GM12878 (cell line): Measurements from ENCODE around the gene RIN2. TPM values are rescaled to one million over a fixed set of nuclear protein-coding genes. Genes with fewer than 3 reads are reported as not detected.

Experiments
- ATAC-seq: fragments of 200-7000 bp; cut with Tn5 transposase; 3 replicates; pipeline ENCODE4 v1.9.1; 2020; ENCODE audit warnings: mild to moderate bottlenecking, moderate library complexity
- BruUV-seq: library from RNA; stranded (reverse); fragments of 400-500 nt; replicated peaks from 2 replicates; lab custom pipeline; 2021; lab: Mats Ljungman, UMichigan
- CTCF ChIA-PET: fragments of 300-600 bp; sonication (Branson Sonifier 250); formaldehyde crosslinking; extraction: SDS; loops from one replicate; lab custom pipeline; 2021; ENCODE audit warnings: inconsistent platforms; lab: Yijun Ruan, JAX
- POLR2A ChIA-PET: fragments of 350-600 bp; formaldehyde crosslinking; extraction: SDS; loops from one replicate; lab custom pipeline; 2021; ENCODE audit warnings: inconsistent platforms; lab: Charles Lee
- RAD21 ChIA-PET: fragments of 300-600 bp; sonication (Branson Sonifier 250); formaldehyde crosslinking; loops from one replicate; lab custom pipeline; 2023; ENCODE audit warnings: antibody characterized with exemption; ENCODE audit not compliant: unreplicated experiment; lab: Charles Lee
- SMC1A ChIA-PET: fragments of 300-600 bp; sonication (Branson Sonifier 250); formaldehyde crosslinking; loops from one replicate; lab custom pipeline; 2023; ENCODE audit not compliant: unreplicated experiment, uncharacterized antibody; lab: Charles Lee
- DNase-seq: peaks from one replicate; pipeline ENCODE4 v3.0.0-alpha.2; 2011; ENCODE audit warnings: low read depth, low spot score
- FAIRE-seq: peaks from 3 replicates; lab custom pipeline; 2011; peaks lifted over from hg19 to GRCh38; lab: Jason Lieb, UNC
- H2AFZ ChIP-seq: 2 replicates; pipeline ENCODE4 v1.6.0; 2011; ENCODE audit warnings: low read depth, low read length, control low read depth; ENCODE audit not compliant: control insufficient read depth
- H3K27ac ChIP-seq: 2 replicates; pipeline ENCODE4 v1.5.1; 2011; ENCODE audit warnings: control low read depth; ENCODE audit not compliant: control insufficient read depth, insufficient read depth
- H3K27me3 ChIP-seq, 2 experiments: replicated peaks in 1 of 2; 2 replicates each; pipeline versions ENCODE4 v1.6.0 to v1.6.1; 2011; ENCODE audit warnings: low read length in 1 of 2; ENCODE audit not compliant: control insufficient read depth in 2 of 2, insufficient read depth in 2 of 2
- H3K36me3 ChIP-seq, 2 experiments: 2 replicates each; pipeline ENCODE4 v1.5.1; 2011; ENCODE audit warnings: low read length in 1 of 2; ENCODE audit not compliant: control insufficient read depth in 2 of 2, insufficient read depth in 2 of 2
- H3K4me1 ChIP-seq: 2 replicates; pipeline ENCODE4 v1.6.1; 2011; ENCODE audit warnings: mild to moderate bottlenecking, low read length, moderate library complexity, mixed read lengths; ENCODE audit not compliant: control insufficient read depth, insufficient read depth
- H3K4me2 ChIP-seq: 2 replicates; pipeline ENCODE4 v1.6.0; 2011; ENCODE audit warnings: control low read depth; ENCODE audit not compliant: control insufficient read depth, insufficient read depth
- H3K4me3 ChIP-seq: fragments of 200-600 bp; sonication (generic); 2 replicates; pipeline ENCODE4 v1.5.1; 2016
- H3K79me2 ChIP-seq: 2 replicates; pipeline ENCODE4 v1.6.0; 2011; ENCODE audit warnings: low read length; ENCODE audit not compliant: control insufficient read depth, insufficient read depth
- H3K9ac ChIP-seq: 2 replicates; pipeline ENCODE4 v1.8.0; 2011; ENCODE audit warnings: low read length, control low read depth, mixed read lengths; ENCODE audit not compliant: control insufficient read depth, insufficient read depth
- H3K9me3 ChIP-seq: replicated peaks from 3 replicates; pipeline ENCODE4 v1.5.1; 2011; ENCODE audit warnings: mild to moderate bottlenecking, low read length; ENCODE audit not compliant: control insufficient read depth, insufficient read depth
- H4K20me1 ChIP-seq: 2 replicates; pipeline ENCODE4 v1.6.0; 2011; ENCODE audit not compliant: control insufficient read depth, insufficient read depth
- CEBPB ChIP-seq, 2 experiments: fragments of 150-350 bp in 1 of 2; IDR thresholded peaks; 2 replicates each; pipeline ENCODE4 v1.6.1; 2012 to 2014; ENCODE audit warnings: low read depth in 2 of 2, low read length in 2 of 2, borderline replicate concordance in 1 of 2, inconsistent platforms in 1 of 2
- CREB1 ChIP-seq: IDR thresholded peaks from 2 replicates; pipeline ENCODE4 v1.6.1; 2012; ENCODE audit warnings: low read depth, mild to moderate bottlenecking, inconsistent platforms
- ESRRA ChIP-seq: IDR thresholded peaks from 2 replicates; pipeline ENCODE4 v1.6.1; 2012; ENCODE audit warnings: mild to moderate bottlenecking, low read length, improper control_type of control experiment
- MXI1 ChIP-seq: fragments of 150-350 bp; IDR thresholded peaks from 2 replicates; pipeline ENCODE4 v1.6.1; 2011; ENCODE audit warnings: low read depth, mild to moderate bottlenecking, inconsistent platforms, low read length, improper control_type of control experiment
- MYC ChIP-seq: IDR thresholded peaks from 2 replicates; pipeline ENCODE4 v1.6.1; 2011; ENCODE audit warnings: mild to moderate bottlenecking, low read length, moderate library complexity, inconsistent platforms; ENCODE audit not compliant: insufficient read depth, insufficient replicate concordance, insufficient read length, severe bottlenecking
- NR2C1 ChIP-seq: fragments of 450-650 bp; IDR thresholded peaks from 2 replicates; pipeline ENCODE4 v1.6.1; 2017; ENCODE audit warnings: antibody characterized with exemption, mild to moderate bottlenecking, moderate library complexity
- NR2C2 ChIP-seq: IDR thresholded peaks from 2 replicates; pipeline ENCODE4 v1.6.1; 2011; ENCODE audit warnings: borderline replicate concordance, low read depth; ENCODE audit not compliant: control insufficient read depth, insufficient read length
- PAX8 ChIP-seq: fragments of 450-650 bp; IDR thresholded peaks from 2 replicates; pipeline ENCODE4 v1.6.1; 2017; ENCODE audit warnings: mild to moderate bottlenecking, moderate library complexity
- RAD21 ChIP-seq: IDR thresholded peaks from 2 replicates; pipeline ENCODE4 v1.6.1; 2011; ENCODE audit warnings: mild to moderate bottlenecking, low read depth, low read length, moderate library complexity; ENCODE audit not compliant: insufficient read depth
- SMC3 ChIP-seq: IDR thresholded peaks from 2 replicates; pipeline ENCODE4 v1.6.1; 2011; ENCODE audit warnings: low read length, improper control_type of control experiment, borderline replicate concordance
- SP1 ChIP-seq: IDR thresholded peaks from one replicate; pipeline ENCODE4 v1.6.1; 2011; ENCODE audit warnings: low read depth, low read length
- SREBF1 ChIP-seq: IDR thresholded peaks from 2 replicates; pipeline ENCODE4 v1.6.1; 2012; ENCODE audit warnings: mild to moderate bottlenecking, low read length
- WGBS: methylation state at CpG from one replicate; pipeline ENCODE4 v1.1.6; 2016; ENCODE audit warnings: low lambda C conversion rate; ENCODE audit not compliant: insufficient replicate concordance, insufficient coverage; ENCODE audit errors: missing lambda C conversion rate; 5-methylcytosine and 5-hydroxymethylcytosine counted together
- in situ Hi-C: fragments of 300-500 bp; cut with MboI; formaldehyde crosslinking; loops from 9 replicates; pipeline ENCODE4 v1.14.3; 2018; ENCODE audit warnings: mixed read lengths
- intact Hi-C: fragments of 100-400 bp; cut with micrococcal nuclease; formaldehyde crosslinking; loops from one replicate; pipeline ENCODE4 v1.14.2; 2022; ENCODE audit not compliant: unreplicated experiment
- polyA plus RNA-seq, 11 experiments: library from polyadenylated mRNA; depleted of rRNA in 4 of 11; unstranded in 6 of 11; stranded (reverse) in 5 of 11; fragments of >200 nt; fragmentation: Nextera tagmentation in 4 of 11; fragmentation: Illumina TruSeq in 1 of 11; extraction: Ambion mirVana in 4 of 11; extraction: Trizol in 1 of 11; gene quantifications; 1 replicate in 1 of 11; 2 replicates in 10 of 11; pipeline versions ENCODE4 v1.2.1 to v1.2.3, GENCODE V29; 2011 to 2016; ENCODE audit warnings: inconsistent platforms in 2 of 11, missing spikeins in 2 of 11, low read depth in 1 of 11
- total RNA-seq, 4 experiments: library from RNA; depleted of rRNA in 3 of 4; stranded (reverse); fragments of >200 nt in 3 of 4; fragmentation: Illumina TruSeq in 1 of 4; extraction: Trizol in 1 of 4; gene quantifications; 2 replicates each; pipeline versions ENCODE4 v1.2.1 to v1.2.3, GENCODE V29; 2013 to 2021
- TF ChIP-seq, protein P1 (sequence below): fragments of 450-650 bp; IDR thresholded peaks from 2 replicates; pipeline ENCODE4 v1.6.1; 2016; ENCODE audit warnings: mild to moderate bottlenecking
- TF ChIP-seq, protein P2 (sequence below): fragments of 450-650 bp; IDR thresholded peaks from 2 replicates; pipeline ENCODE4 v1.6.1; 2017; ENCODE audit warnings: borderline replicate concordance
- TF ChIP-seq, protein P3 (sequence below): IDR thresholded peaks from 2 replicates; pipeline ENCODE4 v1.6.1; 2012; ENCODE audit warnings: low read depth, low read length, improper control_type of control experiment
- TF ChIP-seq, protein P4 (sequence below): fragments of 450-650 bp; IDR thresholded peaks from 2 replicates; pipeline ENCODE4 v1.6.1; 2017; ENCODE audit warnings: mild to moderate bottlenecking, low read depth, inconsistent platforms; ENCODE audit not compliant: poor library complexity, severe bottlenecking

The RIN2 gene
- total and polyA plus RNA-seq, 10 of the 15 experiments (the other 5 are each of a cell fraction or from before 2014, with no cell fraction given), result 0.68 to 8.5 (median 4.5) TPM

DNA sequence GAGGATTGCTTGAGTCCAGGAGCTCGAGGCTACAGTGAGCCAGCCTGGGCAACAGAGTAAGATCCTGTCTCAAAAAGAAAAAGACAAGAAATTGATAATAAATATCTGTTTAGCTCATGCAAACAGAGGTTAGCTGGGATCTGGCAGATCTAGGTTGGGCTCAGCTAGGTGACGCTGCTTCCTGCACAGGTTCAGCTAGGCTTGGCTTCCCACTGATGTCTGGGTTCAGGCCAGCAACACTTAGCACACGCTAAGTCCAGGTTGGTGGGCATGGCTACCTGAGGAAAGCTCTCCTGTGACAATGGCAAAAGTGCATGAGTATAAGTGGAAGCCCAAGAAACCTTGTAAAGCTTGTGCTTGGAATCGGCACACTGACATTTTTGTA is 48.7 kb downstream of the RIN2 start:
- no peak overlapping the region for H3K4me3 ChIP-seq
- no peaks in the 10 kb centered on the region for H3K79me2 ChIP-seq
- intact Hi-C loops, result no loop called here
- RAD21 ChIA-PET, result interaction anchor here (1.4 kb wide), 1 partner anchor 8 kb away, joined by 7 read pairs; no protein-coding TSS in a partner anchor
- DNase-seq, result no peak
- CTCF ChIA-PET, result interaction anchor here (0.8 to 2.1 kb wide), 6 partner anchors 9 to 187 kb away, joined by 3 to 8 read pairs (median 4); no protein-coding TSS in a partner anchor
- no peaks in the 10 kb centered on the region for H3K4me1 ChIP-seq
- no peak for ATAC-seq
- no peak overlapping the region for H3K27ac ChIP-seq
- H3K9ac ChIP-seq, result no peak overlapping the region
- no peaks in the 10 kb centered on the region for H3K27me3 ChIP-seq
- BruUV-seq, result no TSS peak
- FAIRE-seq, result no peak
- H4K20me1 ChIP-seq, result no peaks in the 10 kb centered on the region
- no peak overlapping the region for H2AFZ ChIP-seq
- in situ Hi-C loops, result no loop called here
- POLR2A ChIA-PET, result no interaction called here
- H3K4me2 ChIP-seq, result no peak overlapping the region
- SMC1A ChIA-PET, result interaction anchor here (1.1 to 2.1 kb wide), 5 partner anchors 8 to 113 kb away, joined by 3 to 6 read pairs (median 5); no protein-coding TSS in a partner anchor
- H3K9me3 ChIP-seq, result no peaks in the 10 kb centered on the region
- WGBS, result 29% methylated on average over 4 of the region's 4 CpGs
- no peaks in the 10 kb centered on the region for H3K36me3 ChIP-seq
- TF ChIP-seq MYC (no peak), ESRRA (no peak), RAD21 (no peak), MXI1 (no peak), SP1 (no peak), NR2C1 (no peak), SMC3 (no peak), CEBPB (IDR thresholded peaks at IDR 0.05; ENCODE audit: borderline replicate concordance in 1 of 2, low read depth in 2 of 2, low read length in 2 of 2) (no peak), NR2C2 (no peak), PAX8 (no peak), SREBF1 (no peak), CREB1 (no peak)
- TF ChIP-seq, protein P1, sequence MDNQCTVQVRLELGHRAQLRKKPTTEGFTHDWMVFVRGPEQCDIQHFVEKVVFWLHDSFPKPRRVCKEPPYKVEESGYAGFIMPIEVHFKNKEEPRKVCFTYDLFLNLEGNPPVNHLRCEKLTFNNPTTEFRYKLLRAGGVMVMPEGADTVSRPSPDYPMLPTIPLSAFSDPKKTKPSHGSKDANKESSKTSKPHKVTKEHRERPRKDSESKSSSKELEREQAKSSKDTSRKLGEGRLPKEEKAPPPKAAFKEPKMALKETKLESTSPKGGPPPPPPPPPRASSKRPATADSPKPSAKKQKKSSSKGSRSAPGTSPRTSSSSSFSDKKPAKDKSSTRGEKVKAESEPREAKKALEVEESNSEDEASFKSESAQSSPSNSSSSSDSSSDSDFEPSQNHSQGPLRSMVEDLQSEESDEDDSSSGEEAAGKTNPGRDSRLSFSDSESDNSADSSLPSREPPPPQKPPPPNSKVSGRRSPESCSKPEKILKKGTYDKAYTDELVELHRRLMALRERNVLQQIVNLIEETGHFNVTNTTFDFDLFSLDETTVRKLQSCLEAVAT, result no peak
- TF ChIP-seq, protein P2, sequence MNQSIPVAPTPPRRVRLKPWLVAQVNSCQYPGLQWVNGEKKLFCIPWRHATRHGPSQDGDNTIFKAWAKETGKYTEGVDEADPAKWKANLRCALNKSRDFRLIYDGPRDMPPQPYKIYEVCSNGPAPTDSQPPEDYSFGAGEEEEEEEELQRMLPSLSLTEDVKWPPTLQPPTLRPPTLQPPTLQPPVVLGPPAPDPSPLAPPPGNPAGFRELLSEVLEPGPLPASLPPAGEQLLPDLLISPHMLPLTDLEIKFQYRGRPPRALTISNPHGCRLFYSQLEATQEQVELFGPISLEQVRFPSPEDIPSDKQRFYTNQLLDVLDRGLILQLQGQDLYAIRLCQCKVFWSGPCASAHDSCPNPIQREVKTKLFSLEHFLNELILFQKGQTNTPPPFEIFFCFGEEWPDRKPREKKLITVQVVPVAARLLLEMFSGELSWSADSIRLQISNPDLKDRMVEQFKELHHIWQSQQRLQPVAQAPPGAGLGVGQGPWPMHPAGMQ, result no peak
- TF ChIP-seq, protein P3, sequence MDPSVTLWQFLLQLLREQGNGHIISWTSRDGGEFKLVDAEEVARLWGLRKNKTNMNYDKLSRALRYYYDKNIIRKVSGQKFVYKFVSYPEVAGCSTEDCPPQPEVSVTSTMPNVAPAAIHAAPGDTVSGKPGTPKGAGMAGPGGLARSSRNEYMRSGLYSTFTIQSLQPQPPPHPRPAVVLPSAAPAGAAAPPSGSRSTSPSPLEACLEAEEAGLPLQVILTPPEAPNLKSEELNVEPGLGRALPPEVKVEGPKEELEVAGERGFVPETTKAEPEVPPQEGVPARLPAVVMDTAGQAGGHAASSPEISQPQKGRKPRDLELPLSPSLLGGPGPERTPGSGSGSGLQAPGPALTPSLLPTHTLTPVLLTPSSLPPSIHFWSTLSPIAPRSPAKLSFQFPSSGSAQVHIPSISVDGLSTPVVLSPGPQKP, result no peak
- TF ChIP-seq, protein P4, sequence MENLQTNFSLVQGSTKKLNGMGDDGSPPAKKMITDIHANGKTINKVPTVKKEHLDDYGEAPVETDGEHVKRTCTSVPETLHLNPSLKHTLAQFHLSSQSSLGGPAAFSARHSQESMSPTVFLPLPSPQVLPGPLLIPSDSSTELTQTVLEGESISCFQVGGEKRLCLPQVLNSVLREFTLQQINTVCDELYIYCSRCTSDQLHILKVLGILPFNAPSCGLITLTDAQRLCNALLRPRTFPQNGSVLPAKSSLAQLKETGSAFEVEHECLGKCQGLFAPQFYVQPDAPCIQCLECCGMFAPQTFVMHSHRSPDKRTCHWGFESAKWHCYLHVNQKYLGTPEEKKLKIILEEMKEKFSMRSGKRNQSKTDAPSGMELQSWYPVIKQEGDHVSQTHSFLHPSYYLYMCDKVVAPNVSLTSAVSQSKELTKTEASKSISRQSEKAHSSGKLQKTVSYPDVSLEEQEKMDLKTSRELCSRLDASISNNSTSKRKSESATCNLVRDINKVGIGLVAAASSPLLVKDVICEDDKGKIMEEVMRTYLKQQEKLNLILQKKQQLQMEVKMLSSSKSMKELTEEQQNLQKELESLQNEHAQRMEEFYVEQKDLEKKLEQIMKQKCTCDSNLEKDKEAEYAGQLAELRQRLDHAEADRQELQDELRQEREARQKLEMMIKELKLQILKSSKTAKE, result no peak
